HG03175 (cell line): ENCODE data around the gene SEMA5A.

Experiments used
- ATAC-seq: cut with Tn5 transposase; IDR thresholded peaks from one replicate; pipeline ENCODE4 v1.9.1; 2021; ENCODE audit warnings: mild to moderate bottlenecking, moderate library complexity; ENCODE audit not compliant: unreplicated experiment

Gene SEMA5A

DNA sequence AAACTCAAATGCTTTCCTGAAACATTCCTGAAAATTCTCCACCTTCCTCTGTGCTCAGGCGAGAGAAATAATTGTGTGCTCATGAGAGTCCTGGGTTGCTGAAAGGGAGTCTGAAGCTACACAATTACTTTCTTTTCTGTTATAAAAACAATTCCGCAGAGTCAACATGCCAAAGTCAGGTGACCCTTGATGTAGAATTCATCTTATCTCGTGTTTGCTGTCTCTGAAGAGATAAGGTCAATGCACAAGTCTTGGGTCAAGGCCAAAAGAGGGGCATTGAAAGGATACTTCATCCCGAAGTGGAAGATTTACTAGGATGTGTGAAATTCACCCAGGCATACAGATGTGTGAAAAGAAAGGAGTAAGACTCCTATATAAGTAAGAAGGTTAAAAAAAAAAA, 493.5 kb downstream of the SEMA5A start:
- no peak for ATAC-seq

DNA sequence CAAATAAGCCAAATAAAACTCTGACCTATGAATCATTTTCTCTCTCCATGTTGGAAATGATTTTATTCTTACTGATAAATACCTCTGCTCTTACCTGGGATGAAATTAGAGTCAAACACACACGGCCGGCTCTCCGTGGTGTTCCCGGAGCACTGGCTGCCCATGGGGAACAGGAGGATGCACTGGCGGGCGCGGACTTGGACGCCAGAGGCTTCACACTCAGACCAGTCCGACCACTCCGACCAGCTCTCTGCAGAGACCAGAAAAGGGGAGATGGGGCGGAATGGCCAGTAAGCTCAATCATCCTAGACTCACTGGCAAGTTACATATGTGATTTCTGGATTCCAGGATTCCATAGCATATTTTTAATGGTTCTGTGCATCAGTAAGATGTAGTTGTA, 494.1 kb downstream of the SEMA5A start:
- ATAC-seq = no peak

DNA sequence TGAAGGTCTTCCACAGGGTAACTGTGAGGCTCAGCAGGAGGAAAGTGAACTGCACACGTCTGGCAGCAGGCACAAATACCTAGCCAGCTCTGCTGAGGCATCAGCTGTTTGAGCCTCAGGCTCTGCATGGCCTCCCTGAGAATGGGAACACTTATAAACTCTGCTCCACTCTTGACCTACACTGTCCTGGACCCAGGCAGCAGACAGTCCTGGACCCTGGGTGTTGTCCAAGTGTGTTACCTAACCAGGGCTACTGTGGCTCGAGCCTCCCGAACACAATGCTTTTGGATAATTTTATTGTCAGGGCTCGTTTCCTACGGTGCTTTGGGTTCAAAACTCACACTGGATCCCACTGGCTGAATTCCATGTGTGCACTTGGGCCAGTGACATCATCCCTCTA, 497.9 kb downstream of the SEMA5A start:
- ATAC-seq = no peak

DNA sequence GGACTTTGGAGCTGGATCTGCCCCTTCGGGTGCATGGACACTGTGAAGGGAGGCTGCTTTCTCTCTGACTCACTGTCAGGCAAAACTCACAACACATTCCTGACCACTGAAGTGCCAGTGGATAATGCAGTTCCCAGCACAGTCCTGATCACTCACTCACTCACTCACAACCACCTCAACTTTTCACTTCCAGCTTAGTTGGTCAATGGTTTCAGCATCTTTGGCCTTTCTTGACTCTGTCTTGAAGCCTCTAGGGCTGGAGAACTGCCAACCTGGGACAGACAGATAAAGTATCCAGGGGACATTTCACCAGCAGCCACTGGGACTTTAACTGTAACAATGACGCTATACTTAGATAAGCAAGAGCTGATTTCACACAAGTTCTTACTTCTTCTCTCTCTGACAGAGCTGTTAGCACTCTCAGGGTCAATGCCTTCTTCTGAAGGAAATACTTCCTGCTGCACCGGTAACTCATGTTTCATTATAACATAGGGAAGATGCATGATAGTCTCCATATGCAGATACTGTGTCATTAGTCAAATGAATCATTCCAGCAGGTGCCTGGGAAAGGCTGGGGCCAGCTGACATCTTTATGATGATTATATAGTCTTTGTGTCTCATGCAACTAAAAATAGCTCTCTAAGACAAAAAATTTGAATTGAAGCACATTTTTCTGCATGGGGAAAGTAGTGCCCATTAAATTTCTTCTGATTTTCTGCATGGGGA, 499.0 kb downstream of the SEMA5A start:
- ATAC-seq = no peak

DNA sequence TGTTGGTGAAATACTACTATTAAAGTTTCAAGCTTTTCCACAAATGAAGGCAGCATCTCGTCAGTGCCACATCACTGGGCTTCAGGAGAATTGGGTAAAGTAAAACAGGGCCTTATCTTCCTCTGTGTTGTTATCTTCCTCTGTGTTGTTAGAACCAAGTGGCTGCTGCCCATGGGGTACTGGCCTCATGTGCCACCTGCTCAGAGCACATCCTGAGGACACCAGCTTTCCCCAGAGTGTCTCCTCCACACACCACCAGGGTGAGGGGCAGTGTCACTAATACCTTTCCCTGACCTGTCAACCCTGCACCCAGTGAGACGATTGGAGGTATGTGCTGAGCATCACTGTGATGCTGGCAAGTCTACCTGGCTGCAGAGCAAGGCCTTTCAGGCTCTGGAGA, 499.9 kb downstream of the SEMA5A start:
- ATAC-seq = no peak

DNA sequence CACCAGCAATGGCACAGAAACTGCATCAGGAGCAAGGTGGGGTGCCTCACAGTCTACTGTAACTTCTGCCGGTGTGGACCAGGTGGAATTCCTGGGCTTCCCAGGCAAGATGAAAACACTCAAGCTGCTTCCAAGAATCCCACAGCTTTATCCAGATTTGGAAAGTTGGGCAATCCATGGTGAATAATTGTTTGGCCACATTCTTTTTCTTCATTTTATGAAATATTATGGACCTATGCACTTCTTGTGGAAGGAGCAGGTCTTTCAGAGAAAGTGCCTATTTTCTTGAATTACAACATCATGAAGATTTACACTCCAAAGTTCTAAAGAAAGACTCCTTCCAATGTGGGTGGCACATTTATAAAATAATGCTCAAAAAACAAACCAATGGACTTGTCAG, 503.6 kb downstream of the SEMA5A start:
- no peak for ATAC-seq

DNA sequence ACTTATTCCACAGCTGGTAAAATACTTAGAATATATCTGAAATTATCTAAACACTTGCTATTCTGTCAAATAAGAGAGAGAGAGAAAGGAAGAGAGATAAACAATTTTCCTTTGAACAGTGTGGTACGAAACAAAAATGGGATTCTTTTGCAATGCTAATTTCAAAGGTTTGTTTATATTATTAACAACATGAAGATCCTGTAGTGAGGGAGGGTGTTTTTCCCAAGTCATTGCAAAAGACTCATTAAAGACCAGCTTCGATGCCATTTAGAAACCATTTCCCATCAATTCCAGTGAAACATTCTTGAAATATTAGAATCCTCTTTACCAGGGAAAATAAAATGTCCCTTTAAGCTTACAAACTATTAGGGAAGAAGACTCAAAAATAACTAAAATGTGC, 505.4 kb downstream of the SEMA5A start:
- no peak for ATAC-seq

DNA sequence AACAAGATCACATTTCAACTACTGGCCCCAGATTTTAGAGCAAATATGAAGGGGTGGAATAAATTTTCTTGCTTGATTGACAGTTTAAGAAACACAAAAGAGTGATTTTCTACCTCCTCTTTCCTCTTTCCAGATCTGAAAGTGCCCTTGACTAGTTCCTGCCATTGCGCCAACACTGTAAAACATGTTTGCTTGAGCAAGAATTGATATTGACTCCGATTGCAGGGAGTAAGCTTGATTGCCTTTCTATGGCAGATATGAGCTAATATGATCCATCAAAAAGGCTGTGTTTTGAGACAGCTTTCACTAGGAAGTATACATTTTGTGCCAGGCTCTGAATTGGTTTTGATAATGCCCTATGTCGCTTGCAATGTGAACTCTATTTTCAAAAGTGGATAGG, 508.8 kb downstream of the SEMA5A start:
- no peak for ATAC-seq

DNA sequence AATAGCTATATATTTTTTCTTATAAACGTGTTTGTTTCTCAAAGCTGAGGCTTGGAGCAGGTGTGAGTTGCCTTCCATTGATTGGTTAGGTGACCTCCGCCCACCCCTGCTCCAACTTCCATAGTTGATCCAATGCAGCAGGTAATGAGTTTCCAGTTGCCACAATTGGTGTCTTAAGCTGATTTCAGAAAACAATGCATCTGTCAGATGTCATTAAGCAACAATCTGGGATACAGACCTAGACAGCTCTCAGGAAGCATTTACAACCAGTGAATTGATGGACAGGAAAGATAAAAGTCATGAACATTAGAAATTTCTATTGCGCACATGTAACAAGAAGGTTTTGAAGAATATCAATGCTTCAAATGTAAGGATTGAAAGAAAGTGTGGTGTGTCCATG, 510.5 kb downstream of the SEMA5A start:
- no peak for ATAC-seq

DNA sequence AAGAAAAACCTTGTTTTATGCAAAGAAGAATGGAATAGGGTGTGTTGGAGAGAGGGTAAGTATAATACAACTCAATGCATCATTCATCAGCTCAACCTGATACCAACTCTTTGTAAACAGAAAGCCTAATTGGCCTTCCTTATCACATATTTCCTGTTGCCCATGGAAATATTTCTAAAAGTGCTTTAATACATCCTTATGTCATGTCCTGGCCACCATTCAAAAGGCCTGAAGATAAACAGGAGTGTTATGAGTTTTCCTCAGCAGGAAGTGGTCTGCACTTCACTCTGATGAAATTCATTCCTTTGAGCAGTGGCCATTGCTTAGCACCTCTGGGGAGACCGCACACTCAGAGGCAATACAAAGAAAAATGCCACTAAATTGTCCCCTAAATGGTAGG, 511.2 kb downstream of the SEMA5A start:
- no peak for ATAC-seq

DNA sequence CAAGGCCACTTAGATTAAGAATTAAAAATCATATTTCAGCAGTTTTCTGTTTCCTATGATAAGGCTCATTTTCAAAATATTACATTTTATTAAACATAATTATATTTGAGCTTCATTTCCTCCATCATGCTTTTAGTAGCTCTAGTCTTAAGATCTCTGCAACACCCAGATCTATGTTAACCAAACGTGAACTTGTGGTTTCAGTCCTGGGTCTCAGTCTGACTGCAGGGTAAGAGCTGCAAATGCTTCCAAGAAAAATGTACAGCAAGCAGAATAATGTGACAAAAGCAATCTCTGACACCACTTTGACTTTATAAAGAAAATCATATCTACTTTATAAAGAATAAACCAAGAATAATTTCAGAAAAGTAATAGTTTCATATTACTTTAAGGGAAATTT, 512.4 kb downstream of the SEMA5A start:
- ATAC-seq = no peak

DNA sequence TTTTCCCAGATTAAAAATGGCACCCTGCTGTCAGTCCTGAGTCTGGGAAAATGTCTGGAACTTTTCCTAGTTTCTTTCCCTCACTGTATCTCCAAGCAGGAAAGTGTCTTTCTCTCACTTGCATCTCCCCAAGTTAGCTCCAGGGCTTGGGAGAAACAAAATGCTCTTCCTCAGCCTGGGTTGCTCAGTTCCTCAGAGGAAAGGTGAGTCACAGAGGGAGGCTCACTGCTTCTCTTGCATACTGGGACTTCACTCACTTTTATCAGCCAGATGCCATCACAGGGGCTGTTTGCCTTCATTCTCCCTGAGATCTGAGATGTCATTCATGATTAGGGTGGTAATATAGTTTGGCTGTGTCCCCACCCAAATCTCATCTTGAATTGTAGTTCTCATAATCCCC, 519.9 kb downstream of the SEMA5A start:
- ATAC-seq = no peak

DNA sequence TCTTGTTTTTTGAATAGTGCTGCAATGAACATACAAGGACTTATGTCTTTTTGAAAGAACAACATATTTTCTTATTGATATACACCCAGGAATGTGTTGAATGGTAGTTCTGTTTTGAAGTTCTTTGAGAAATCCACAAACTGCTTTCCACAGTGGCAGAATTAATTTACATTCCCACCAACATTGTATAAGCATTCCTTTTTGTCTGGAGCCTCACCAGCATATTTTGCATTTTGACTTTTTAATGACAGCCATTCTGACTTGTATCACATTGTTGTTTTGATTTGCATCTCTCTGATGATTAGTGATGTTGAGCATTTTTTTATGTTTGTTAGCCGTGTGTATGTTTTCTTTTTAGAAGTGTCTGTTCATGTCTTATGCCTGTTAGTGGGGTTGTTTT, 524.9 kb downstream of the SEMA5A start:
- no peak for ATAC-seq

DNA sequence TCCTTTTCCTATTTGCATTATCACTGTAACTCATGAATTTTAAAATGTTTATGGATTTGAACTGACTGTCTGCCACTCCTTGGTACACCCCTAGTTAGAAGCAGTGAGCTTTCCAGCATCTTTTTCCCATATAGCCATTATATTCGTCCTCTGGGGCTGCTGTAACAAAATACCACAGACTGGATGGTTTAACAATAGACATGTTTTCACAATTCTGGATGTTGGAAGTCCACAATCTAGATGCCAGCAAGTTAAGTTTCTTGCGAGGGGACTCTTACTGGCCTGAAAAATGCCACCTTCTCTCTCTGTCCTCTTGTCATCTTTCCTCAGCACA, 530.0 kb downstream of the SEMA5A start:
- ATAC-seq = no peak

DNA sequence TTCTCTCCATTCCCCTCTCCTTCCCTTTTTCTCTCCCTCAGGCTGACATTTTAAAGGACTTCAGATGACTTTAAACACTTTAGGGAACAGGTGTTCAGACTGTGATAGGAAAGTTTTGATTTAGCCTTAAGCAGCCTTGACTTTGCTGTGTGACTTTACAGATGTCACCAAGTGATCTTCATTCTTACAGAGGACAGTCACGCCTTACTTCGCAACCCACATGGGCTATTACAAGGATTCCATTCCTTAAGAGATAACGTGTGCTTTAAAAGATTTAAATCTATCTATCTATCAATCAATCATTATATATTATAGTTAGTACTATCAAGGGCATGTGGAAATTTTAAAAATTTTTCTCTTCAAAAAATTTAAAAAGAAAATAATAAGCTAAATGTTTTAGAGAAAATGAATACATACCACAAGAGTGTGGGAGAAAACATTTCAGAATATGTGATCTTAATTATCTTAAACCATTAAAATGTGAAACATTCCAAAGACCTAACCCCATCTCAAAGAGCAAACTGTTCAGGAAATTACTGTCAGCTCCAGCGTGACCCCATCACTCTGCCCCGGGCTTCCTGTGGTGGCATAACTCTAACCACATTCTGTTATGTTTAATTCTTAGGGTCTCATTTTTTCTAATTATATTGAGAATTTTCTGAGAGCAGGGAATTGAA, 530.5 kb downstream of the SEMA5A start:
- ATAC-seq = no peak

DNA sequence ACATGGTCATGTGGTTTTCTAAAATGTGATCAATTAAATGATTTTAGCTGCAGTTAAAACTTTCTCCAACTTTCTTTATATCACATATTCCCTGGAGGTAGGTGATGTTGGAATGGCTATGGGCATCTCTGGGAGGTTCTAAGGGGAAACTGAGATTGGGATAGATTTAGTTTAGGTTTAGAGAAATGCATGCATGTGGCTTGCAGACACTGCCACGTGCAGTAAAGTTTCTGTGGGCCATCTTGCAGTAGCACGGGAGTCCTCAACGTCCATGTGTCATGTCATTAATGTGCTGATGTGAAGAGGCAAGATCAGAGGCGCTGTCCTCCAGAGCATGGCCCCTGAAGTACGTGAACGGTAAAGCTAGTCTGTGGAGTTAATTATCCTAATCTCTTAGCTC, 532.7 kb downstream of the SEMA5A start:
- ATAC-seq = no peak

DNA sequence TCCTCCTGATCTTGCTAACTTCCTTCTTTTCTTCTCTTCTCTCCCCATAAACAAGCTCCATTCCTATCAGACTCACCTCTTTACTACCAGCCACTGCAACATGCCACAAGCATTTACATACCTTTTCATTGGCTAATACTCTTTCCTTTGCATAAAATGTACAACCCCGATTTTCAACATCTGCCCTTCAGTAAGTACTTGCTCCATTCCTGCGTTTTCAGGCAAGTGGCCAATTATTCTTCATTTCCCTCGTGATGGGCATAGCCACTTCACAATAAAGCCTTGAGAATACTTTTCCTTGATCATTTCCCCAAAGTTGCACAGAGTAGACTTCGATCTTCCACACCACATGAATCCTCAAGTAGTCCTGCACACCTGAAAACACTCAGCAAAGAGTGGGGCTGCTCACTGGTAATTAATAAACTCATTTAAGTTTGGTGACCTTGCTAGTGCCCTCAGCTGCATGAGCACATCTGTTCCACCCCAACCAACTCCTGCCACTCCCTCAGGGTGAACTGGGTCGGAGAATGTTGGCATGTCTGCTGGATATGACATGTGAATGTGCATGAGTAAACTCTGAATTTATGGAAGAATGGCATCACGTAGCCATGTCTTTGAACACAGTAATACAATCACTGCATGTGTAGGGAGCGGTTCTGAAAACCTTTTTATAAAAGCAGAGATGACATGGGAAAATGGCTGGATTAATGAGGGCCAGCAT, 535.8 kb downstream of the SEMA5A start:
- no peak for ATAC-seq

DNA sequence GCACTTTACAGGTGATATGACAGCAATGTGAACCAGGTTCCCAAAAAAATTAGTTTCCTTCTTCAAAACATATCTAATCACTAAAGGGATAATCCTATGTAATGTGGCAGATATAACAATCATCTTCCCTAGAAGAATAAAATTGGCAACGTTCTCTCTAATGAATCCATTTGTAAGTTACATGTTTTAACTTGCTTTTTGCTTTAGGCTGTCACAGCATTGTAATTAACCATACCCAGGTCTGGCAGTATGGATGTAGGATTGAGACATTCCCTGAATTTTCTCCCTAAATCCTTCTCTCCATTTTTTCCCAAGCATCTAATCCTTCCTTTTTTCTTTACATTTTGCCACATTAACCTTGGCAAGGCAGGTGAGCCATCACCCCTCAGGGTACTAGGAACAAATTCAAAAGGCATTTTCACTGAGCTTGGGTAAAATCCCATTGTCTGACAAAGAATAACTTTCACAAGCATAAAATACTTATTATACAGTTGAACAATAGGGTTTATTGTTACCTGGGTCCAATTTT, 548.3 kb downstream of the SEMA5A start:
- no peak for ATAC-seq

DNA sequence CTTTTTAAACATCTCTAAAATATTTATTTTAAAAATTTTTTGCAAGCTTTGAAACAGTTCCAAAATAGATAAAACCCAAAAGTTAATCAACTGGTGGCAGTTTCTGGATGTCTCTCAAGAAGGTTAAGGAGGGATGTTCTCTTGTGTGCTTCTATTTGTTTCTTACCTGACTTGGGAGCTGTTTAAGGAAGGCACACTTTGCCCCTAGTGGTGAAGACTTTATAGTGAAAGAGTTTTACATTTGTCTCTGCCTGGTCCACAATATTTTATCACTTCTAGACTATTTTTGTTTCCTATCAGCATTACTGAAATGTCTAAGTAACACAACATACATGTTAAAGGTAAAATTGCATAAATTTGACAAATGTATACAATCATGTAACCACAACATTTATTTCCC, 552.8 kb downstream of the SEMA5A start:
- ATAC-seq = no peak
